GM12891 (cell line): ENCODE data around the gene IARS1.
A peak's percentile ranks its signal among the peaks of the same experiment; 100 is the strongest.

ENCODE experiments used
- DNase-seq: peaks from one replicate; pipeline ENCODE4 v3.0.0; 2011; ENCODE audit warnings: low spot score; ENCODE audit not compliant: insufficient read length
- FAIRE-seq: peaks from 2 replicates; lab custom pipeline; 2011; peaks lifted over from hg19 to GRCh38; lab: Jason Lieb, UNC
- PAX5 ChIP-seq: IDR thresholded peaks from 2 replicates; pipeline ENCODE4 v1.6.1; 2011; ENCODE audit warnings: low read length, moderate library complexity, mild to moderate bottlenecking; ENCODE audit not compliant: insufficient read depth, severe bottlenecking
- POLR2A ChIP-seq: IDR thresholded peaks from 2 replicates; pipeline ENCODE4 v1.6.1; 2011; ENCODE audit warnings: low read depth, low read length, control low read depth
- POLR2AphosphoS5 ChIP-seq: IDR thresholded peaks from 2 replicates; pipeline ENCODE4 v1.6.1; 2011; ENCODE audit warnings: low read depth, low read length, control low read depth
- POU2F2 ChIP-seq: IDR thresholded peaks from 2 replicates; pipeline ENCODE4 v1.6.1; 2011; ENCODE audit warnings: low read depth, mild to moderate bottlenecking, control low read depth, low read length, moderate library complexity
- SPI1 ChIP-seq: IDR thresholded peaks from 2 replicates; pipeline ENCODE4 v1.6.1; 2011; ENCODE audit warnings: low read depth, low read length, control low read depth
- TAF1 ChIP-seq: IDR thresholded peaks from 2 replicates; pipeline ENCODE4 v1.6.1; 2011; ENCODE audit warnings: low read depth, low read length, control low read depth

The IARS1 gene

DNA sequence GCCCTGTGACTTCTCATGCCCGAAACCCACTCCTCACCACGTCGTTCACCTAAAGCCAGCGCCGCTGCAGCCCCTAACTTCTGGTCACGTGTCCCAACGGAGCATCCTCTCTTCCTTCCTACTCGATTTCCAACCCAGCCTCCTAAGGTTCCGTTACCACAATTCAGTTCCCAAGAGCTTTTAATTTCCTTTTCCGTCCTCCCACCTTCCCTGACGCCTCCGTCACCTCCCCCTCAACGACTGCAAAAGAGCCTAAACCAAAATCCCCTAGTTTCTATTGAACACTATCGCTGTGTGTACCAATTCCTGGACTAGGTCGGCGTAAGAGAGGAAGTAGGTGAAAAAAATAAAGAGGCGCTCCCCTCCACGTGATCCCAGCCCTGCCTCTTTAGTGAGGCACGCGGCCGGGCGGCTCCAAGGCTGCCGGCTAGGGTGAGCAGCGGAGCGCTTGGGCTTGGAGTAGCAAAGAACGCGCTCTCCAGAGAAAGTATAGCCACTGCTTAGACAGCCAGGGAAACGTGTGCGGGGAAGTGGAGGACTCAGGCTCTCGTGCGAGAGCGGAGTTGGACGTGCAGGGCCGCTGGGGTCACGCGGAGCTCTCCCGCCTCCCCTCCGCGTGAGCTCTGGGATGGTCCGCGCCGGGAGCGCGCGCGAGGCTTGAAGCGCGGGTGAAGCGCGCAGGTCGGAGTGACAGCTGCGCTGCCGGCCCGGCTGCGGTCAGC, 31.9 kb upstream of the IARS1 start, which contains the start of the genes CENPP and NOL8:
CENPP (plus strand) TSS at position 685 of the 722 bp plus-strand sequence.
NOL8 (minus strand) TSS at position 82 of the 722 bp plus-strand sequence. CDS start 1,189 bp downstream, outside the sequence.
- peak; percentile 94 for FAIRE-seq
- peak; percentile 88 for TF ChIP-seq POLR2A
- TF ChIP-seq POU2F2, result peak; percentile 80; the same call in 1 of the 2 replicates
- TF ChIP-seq PAX5, result no peak
- peak; percentile 80 for TF ChIP-seq SPI1
- peak; percentile 95 for TF ChIP-seq POLR2AphosphoS5
- TF ChIP-seq TAF1, result peak; percentile 95
- peak; percentile 74 for DNase-seq

DNA sequence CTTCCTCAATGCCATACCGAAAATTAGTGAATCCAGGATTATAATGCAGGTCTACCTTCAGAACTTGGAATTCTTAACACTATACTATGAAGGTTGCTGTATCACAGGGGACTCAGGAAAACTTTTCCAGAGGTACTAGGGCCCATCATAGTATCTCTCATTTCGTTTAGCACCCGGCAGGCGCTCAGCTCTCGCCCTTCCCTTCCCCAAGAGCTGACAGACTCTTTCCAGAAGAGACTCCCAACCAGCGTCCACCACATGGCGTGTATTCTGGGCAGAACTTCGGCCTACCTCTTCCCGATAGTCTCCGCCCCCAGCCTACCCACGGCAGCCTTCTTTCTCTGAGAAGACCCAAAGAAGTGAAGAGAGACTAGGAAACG, 31.4 kb upstream of the IARS1 start:
- no peak for TF ChIP-seq POLR2A
- no peak for DNase-seq

DNA sequence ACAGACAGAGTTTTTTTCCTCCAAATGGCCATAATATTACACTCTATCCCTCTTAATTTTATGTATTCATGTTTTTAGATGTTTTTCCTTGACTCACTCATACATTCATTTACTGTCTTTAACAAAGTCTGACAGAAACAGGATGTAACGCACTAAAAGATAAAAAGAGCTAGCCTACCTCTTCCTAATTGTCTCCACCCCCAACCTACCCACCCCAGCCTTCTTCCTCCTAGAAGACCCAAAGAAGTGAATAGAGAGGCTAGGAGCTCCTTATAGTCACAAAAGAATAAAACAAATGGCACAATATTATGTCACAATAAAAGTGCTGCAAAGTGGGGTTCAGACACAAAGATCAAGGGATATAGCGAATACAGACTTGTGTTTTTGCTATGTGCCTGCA, 30.9 kb upstream of the IARS1 start:
- DNase-seq, result no peak
- no peak for FAIRE-seq
- TF ChIP-seq POLR2A (no peak), TAF1 (no peak), SPI1 (no peak), PAX5 (no peak), POLR2AphosphoS5 (no peak), POU2F2 (no peak)

More for the DNA sequence above, 31.4 kb upstream of the IARS1 start:
- FAIRE-seq, result no peak

DNA sequence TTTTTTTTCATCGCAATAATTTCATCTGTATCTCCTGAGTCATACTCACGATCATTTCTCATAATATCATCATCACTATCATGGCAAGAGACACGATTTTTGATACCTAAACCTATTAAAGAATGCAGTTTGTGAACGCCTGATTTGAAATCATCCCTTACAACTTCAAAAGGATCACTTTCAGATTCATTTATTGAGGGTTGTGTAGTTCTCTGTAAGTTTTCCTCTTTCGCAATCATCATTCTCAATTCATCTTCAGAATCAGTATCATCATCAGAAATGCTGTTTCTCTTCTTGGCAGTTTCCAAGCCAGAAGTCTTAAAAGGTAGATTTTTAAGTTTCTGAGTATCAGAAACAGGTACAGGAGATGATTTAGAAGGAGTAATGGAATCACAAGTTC, 22.0 kb upstream of the IARS1 start:
- TF ChIP-seq POLR2AphosphoS5 (no peak), PAX5 (no peak), POLR2A (no peak), SPI1 (no peak), TAF1 (no peak), POU2F2 (no peak)
- DNase-seq (no peak), FAIRE-seq (no peak)

DNA sequence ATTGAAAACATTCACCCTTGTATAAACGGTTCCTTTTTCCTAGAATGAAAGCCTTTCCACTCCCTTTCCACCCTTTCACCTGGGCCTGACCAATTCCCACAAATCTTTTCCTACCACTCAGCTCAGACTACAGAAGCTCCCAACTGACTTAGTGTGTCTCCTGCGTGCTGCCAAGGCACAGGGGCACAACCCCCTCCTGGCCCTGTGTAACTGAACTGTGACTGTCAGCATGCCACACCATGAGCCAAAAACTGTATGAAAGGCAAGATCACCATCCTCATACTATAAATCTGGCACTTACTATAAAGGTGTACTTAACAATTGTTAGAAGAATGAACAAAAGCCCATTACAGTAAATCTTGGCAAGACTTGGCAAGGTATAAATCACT, 20.1 kb upstream of the IARS1 start:
- TF ChIP-seq POLR2AphosphoS5, result no peak
- FAIRE-seq (no peak), DNase-seq (no peak)

DNA sequence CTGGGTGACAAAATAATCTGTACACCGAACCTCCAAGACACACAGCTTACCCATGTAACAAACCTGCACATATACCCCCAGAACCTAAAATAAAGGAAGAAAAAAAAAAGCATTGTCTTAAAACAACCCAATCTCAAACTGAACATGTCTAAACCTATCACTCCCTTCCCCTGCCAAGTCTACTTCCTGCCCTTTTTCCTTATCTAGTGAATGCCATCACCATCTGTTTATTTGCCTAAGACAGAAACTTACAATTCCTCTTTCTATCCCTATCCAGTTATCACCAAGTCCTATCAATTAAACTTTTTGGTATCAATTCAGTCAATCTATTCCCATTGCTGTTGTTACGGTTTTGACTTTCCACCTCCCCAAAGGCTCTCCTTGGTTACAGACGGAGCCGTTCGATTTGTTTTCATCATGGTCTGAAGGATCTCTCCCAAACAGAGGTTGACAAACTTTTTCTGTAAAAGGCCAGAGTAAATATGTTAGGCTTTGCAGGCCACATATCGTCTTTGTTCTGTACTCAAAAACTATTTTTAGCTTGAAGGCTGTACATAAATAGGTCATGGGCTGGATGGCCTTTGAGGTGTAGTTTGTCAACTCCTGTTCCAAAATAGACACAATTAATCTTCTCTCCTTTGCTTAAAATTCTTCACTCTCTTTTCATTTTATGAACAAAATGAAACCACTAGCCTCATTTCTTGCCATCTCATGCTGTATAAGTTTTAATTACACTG, 19.6 kb upstream of the IARS1 start:
- TF ChIP-seq POLR2AphosphoS5, result no peak
- TF ChIP-seq POU2F2, result no peak
- TF ChIP-seq PAX5, result no peak
- no peak for TF ChIP-seq TAF1
- TF ChIP-seq SPI1, result no peak
- no peak for TF ChIP-seq POLR2A
- no peak for FAIRE-seq

DNA sequence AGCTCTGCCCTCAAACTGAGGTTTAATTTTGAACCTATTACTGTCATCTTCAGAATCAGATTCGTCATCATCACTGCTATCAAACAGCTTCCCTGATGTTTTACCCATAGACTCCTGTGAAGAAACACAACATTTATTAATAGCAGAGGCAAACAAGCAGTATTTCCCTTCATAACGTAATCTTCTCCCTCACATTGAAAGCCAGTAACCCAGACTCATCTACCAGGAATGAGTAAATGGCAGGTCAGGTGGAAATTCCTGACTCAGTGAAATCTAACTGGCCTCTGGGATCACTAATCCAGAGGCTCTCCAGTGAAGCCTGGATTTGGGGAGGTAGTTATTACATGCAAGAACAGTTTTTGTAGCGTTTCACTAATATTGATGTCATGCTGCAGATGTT, 17.1 kb upstream of the IARS1 start:
- DNase-seq, result no peak
- FAIRE-seq, result no peak
- TF ChIP-seq POLR2AphosphoS5 (no peak), POU2F2 (no peak)

More for the DNA sequence above, 19.6 kb upstream of the IARS1 start:
- DNase-seq, result no peak

DNA sequence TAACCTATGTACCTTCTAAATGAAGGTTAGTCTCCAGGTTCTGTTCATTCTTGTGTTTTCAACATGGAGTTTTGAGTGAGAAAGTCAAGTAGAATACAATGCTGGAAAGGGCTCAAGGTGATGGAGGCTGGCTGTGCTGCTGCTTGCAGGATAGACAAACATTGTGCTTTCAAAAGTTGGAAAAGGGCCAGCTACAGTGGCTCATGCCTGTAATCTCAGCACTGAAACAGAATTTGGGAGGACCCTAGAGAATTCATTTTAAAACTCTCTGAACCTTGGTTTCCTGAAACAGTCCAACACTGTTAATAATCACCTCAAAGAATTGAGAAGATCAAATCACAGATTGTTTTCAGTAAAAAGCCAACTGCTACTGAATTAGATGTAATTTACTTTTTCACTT, 15.4 kb upstream of the IARS1 start:
- TF ChIP-seq SPI1 (no peak), POLR2A (no peak), POU2F2 (no peak), TAF1 (no peak), PAX5 (no peak), POLR2AphosphoS5 (no peak)
- DNase-seq (no peak), FAIRE-seq (no peak)

DNA sequence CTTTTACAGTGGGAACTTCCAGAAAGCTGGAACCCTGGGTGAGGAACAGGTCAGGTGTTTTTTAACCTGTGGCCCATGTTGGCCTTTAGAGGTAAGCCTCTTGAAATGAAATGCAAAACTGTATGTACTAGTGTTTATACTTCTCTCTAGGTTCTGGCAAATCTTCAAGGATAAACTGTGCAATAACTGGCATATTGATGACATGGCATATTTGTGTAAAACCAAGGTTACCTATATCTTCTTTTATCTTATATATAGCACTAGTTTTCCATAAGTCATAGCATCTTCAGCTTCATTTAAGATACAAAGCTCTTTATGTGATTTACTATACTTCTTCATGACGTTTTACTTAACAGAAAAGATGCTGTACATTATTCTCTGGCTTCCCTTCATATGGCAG, 7.4 kb upstream of the IARS1 start:
- DNase-seq, result no peak
- FAIRE-seq, result no peak
- no peak for TF ChIP-seq TAF1
- TF ChIP-seq POLR2AphosphoS5, result no peak
- no peak for TF ChIP-seq SPI1
- no peak for TF ChIP-seq PAX5
- no peak for TF ChIP-seq POU2F2
- no peak for TF ChIP-seq POLR2A

DNA sequence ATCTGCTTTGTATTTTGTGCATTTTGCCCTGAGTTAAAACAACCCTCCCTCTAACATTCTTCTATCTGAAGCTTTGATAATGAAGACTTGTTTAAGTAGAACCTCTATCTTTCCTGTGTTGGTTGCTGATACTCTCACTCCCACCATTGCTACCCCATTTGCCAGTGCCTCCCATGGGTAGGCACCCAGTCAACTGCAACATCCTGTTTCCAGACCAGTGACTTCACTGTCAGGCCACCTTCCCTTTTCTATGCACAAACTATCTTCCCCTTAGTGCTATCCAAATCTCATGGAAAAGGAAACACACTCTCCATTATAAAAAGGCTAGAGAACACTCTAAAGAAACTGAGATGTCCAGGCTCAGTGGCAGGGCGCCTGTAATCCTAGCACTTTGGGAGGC, 5.6 kb upstream of the IARS1 start:
- TF ChIP-seq POLR2A (no peak), PAX5 (no peak), TAF1 (no peak), POLR2AphosphoS5 (no peak), SPI1 (no peak), POU2F2 (no peak)
- FAIRE-seq, result peak; percentile 94
- DNase-seq, result no peak
